ENCODE results near the gene TNPO3. TPM values are rescaled to one million over a fixed set of nuclear protein-coding genes. Genes with fewer than 3 reads are reported as not detected.

The TNPO3 gene
- total and polyA plus RNA-seq, 10 of the 15 experiments (the other 5 are each of a cell fraction or from before 2014, with no cell fraction given): 17.6 to 91.8 (median 65.9) TPM

DNA sequence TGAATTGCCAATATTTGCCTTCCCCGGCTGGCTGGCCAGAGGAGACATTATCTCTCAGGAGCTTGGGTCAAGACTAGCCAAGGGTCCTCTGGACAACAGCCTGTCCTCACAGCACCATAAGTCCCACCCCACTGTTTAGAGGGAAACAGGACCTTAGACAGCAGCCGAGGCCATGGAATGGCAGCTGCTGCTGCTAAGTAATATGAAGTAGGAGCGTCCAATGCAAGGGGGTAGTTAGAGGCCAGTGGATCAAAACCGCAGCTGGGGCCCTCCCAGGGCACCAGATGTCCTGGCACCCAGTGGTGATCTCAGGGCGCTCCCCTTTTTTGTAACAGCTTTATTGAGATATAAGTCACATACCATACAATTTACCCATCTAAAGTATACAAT, 131.5 kb downstream of the TNPO3 start:
- Histone ChIP-seq H3K27me3 (replicated peaks in 1 of 2; ENCODE audit: control insufficient read depth in 2 of 2, insufficient read depth in 2 of 2, low read length in 1 of 2) (no peaks in the 10 kb centered on the region), H3K79me2 (ENCODE audit: control insufficient read depth, insufficient read depth, low read length) (no peaks in the 10 kb centered on the region), H3K9me3 (replicated peaks; ENCODE audit: control insufficient read depth, insufficient read depth, low read length) (no peaks in the 10 kb centered on the region), H3K4me1 (ENCODE audit: control insufficient read depth, insufficient read depth, low read length) (no peaks in the 10 kb centered on the region), H3K9ac (ENCODE audit: control insufficient read depth, insufficient read depth, low read length) (no peak overlapping the region), H3K36me3 (ENCODE audit: control insufficient read depth in 2 of 2, insufficient read depth in 2 of 2, low read length in 1 of 2) (no peaks in the 10 kb centered on the region), H3K4me2 (ENCODE audit: control insufficient read depth, insufficient read depth) (no peak overlapping the region), H3K4me3 (no peak overlapping the region), H2AFZ (ENCODE audit: control insufficient read depth, low read depth, low read length) (no peak overlapping the region), H3K27ac (ENCODE audit: control insufficient read depth, insufficient read depth) (no peak overlapping the region), H4K20me1 (ENCODE audit: control insufficient read depth, insufficient read depth) (no peaks in the 10 kb centered on the region)
- ATAC-seq: no peak
- intact Hi-C loops (cut with micrococcal nuclease; ENCODE audit: unreplicated experiment) (no loop called here), in situ Hi-C loops (cut with MboI) (no loop called here)
- CTCF ChIA-PET: interaction anchor here (0.9 to 1.5 kb wide), 4 partner anchors 10 to 168 kb away, joined by 3 to 5 read pairs (median 3); partner anchors contain the start of gene KCP
- no peak for TF ChIP-seq POLR2AphosphoS5 (IDR thresholded peaks at IDR 0.05; ENCODE audit: low read length)
- TF ChIP-seq, protein P1, sequence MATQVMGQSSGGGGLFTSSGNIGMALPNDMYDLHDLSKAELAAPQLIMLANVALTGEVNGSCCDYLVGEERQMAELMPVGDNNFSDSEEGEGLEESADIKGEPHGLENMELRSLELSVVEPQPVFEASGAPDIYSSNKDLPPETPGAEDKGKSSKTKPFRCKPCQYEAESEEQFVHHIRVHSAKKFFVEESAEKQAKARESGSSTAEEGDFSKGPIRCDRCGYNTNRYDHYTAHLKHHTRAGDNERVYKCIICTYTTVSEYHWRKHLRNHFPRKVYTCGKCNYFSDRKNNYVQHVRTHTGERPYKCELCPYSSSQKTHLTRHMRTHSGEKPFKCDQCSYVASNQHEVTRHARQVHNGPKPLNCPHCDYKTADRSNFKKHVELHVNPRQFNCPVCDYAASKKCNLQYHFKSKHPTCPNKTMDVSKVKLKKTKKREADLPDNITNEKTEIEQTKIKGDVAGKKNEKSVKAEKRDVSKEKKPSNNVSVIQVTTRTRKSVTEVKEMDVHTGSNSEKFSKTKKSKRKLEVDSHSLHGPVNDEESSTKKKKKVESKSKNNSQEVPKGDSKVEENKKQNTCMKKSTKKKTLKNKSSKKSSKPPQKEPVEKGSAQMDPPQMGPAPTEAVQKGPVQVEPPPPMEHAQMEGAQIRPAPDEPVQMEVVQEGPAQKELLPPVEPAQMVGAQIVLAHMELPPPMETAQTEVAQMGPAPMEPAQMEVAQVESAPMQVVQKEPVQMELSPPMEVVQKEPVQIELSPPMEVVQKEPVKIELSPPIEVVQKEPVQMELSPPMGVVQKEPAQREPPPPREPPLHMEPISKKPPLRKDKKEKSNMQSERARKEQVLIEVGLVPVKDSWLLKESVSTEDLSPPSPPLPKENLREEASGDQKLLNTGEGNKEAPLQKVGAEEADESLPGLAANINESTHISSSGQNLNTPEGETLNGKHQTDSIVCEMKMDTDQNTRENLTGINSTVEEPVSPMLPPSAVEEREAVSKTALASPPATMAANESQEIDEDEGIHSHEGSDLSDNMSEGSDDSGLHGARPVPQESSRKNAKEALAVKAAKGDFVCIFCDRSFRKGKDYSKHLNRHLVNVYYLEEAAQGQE (IDR thresholded peaks at IDR 0.05; ENCODE audit: low read depth, low read length): peak; percentile 26; the same call in 1 of the 2 replicates
- TF ChIP-seq, protein P2, sequence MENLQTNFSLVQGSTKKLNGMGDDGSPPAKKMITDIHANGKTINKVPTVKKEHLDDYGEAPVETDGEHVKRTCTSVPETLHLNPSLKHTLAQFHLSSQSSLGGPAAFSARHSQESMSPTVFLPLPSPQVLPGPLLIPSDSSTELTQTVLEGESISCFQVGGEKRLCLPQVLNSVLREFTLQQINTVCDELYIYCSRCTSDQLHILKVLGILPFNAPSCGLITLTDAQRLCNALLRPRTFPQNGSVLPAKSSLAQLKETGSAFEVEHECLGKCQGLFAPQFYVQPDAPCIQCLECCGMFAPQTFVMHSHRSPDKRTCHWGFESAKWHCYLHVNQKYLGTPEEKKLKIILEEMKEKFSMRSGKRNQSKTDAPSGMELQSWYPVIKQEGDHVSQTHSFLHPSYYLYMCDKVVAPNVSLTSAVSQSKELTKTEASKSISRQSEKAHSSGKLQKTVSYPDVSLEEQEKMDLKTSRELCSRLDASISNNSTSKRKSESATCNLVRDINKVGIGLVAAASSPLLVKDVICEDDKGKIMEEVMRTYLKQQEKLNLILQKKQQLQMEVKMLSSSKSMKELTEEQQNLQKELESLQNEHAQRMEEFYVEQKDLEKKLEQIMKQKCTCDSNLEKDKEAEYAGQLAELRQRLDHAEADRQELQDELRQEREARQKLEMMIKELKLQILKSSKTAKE (IDR thresholded peaks at IDR 0.05; ENCODE audit: low read depth, poor library complexity, severe bottlenecking): no peak
- no peak for FAIRE-seq
- WGBS (ENCODE audit: insufficient coverage, insufficient replicate concordance, low lambda C conversion rate, missing lambda C conversion rate): 56% methylated on average over 5 of the region's 5 CpGs
- POLR2A ChIA-PET: interaction anchor here (1.6 to 2.4 kb wide), 2 partner anchors 10 to 17 kb away, joined by 7 to 11 read pairs; no protein-coding TSS in a partner anchor
- RAD21 ChIA-PET (ENCODE audit: unreplicated experiment): interaction anchor here (0.5 to 1.4 kb wide), 4 partner anchors 14 to 199 kb away, joined by 3 to 4 read pairs (median 4); partner anchors contain the start of gene IRF5
- no peak for DNase-seq (ENCODE audit: low read depth, low spot score)
- SMC1A ChIA-PET (ENCODE audit: uncharacterized antibody, unreplicated experiment): interaction anchor here (0.9 to 1.3 kb wide), 2 partner anchors 19 to 168 kb away, joined by 3 read pairs; no protein-coding TSS in a partner anchor
- no TSS peak for BruUV-seq (replicated peaks)
